Left ventricle myocardium inferior (tissue), 1 donor: ENCODE results near the gene SLC38A2. TPM values are rescaled to one million over a fixed set of nuclear protein-coding genes. Genes with fewer than 3 reads are reported as not detected.

Experiments used
- DNase-seq: peaks from one replicate; pipeline ENCODE4 v3.0.0-alpha.2; 2020
- H3K27ac ChIP-seq: fragments of 200-600 bp; replicated peaks from 2 replicates; pipeline ENCODE4 v1.8.0; 2021
- H3K27me3 ChIP-seq: fragments of 200-600 bp; 2 replicates; pipeline ENCODE4 v1.8.0; 2021; ENCODE audit warnings: low read depth
- H3K36me3 ChIP-seq: fragments of 200-600 bp; 2 replicates; pipeline ENCODE4 v1.8.0; 2021
- H3K4me1 ChIP-seq: fragments of 200-600 bp; 2 replicates; pipeline ENCODE4 v1.8.0; 2021
- H3K4me3 ChIP-seq: fragments of 200-600 bp; 2 replicates; pipeline ENCODE4 v1.8.0; 2021; ENCODE audit warnings: mild to moderate bottlenecking, moderate library complexity
- H3K9me3 ChIP-seq: fragments of 200-600 bp; replicated peaks from 2 replicates; pipeline ENCODE4 v1.8.0; 2021
- CTCF ChIP-seq: fragments of 200-600 bp; IDR thresholded peaks from 2 replicates; pipeline ENCODE4 v1.8.0; 2021; ENCODE audit warnings: antibody characterized with exemption, mild to moderate bottlenecking, borderline replicate concordance
- intact Hi-C: fragments of 100-400 bp; cut with micrococcal nuclease; formaldehyde crosslinking; loops from one replicate; pipeline ENCODE4 v1.11.0; 2022
- total RNA-seq: library from RNA; stranded (reverse); fragmentation: NEBNext Ultra II Directional; extraction: Animal tissue kit (Norgen Biotek cat#: 25700); gene quantifications from one replicate; pipeline ENCODE4 v1.2.1, GENCODE V29; 2021
- donor health status: DM: no; HTN: yes; CAD: no; lungs with severe emphysema.

Gene SLC38A2
- total RNA-seq, 1 donor from 2014 or later: 129 TPM

- no peak for DNase-seq
- H3K27me3 ChIP-seq: no peaks in the 10 kb centered on the region
- H3K9me3 ChIP-seq: peaks cover 5% of the 10 kb centered on the region
- TF ChIP-seq CTCF: no peak
- H3K27ac ChIP-seq: no peak overlapping the region
- no peak overlapping the region for H3K4me3 ChIP-seq
- H3K36me3 ChIP-seq: no peaks in the 10 kb centered on the region
- peaks cover 13% of the 10 kb centered on the region for H3K4me1 ChIP-seq
- intact Hi-C loops: no loop called here
Observed at GRCh38 chr12:46379352-46379751, 6.8 kb upstream of the SLC38A2 start.

- no peaks in the 10 kb centered on the region for H3K36me3 ChIP-seq
- H3K4me3 ChIP-seq: no peak overlapping the region
- H3K9me3 ChIP-seq: peaks cover 5% of the 10 kb centered on the region
- H3K27me3 ChIP-seq: no peaks in the 10 kb centered on the region
- no peak for DNase-seq
- intact Hi-C loops: no loop called here
- no peak for TF ChIP-seq CTCF
- peaks cover 16% of the 10 kb centered on the region for H3K4me1 ChIP-seq
- no peak overlapping the region for H3K27ac ChIP-seq
Observed at GRCh38 chr12:46378530-46378929, 6.0 kb upstream of the SLC38A2 start.

GRCh38 chr12:46377678-46378077, 5.1 kb upstream of the SLC38A2 start:
- Histone ChIP-seq H3K4me3 (no peak overlapping the region), H3K27ac (no peak overlapping the region), H3K9me3 (peaks cover 5% of the 10 kb centered on the region), H3K36me3 (no peaks in the 10 kb centered on the region), H3K4me1 (peaks cover 21% of the 10 kb centered on the region), H3K27me3 (no peaks in the 10 kb centered on the region)
- no peak for TF ChIP-seq CTCF
- intact Hi-C loops: no loop called here
- DNase-seq: no peak

- H3K36me3 ChIP-seq: no peaks in the 10 kb centered on the region
- H3K4me1 ChIP-seq: peaks cover 21% of the 10 kb centered on the region
- intact Hi-C loops: no loop called here
- no peak overlapping the region for H3K4me3 ChIP-seq
- H3K27me3 ChIP-seq: no peaks in the 10 kb centered on the region
- peaks cover 5% of the 10 kb centered on the region for H3K9me3 ChIP-seq
- H3K27ac ChIP-seq: no peak overlapping the region
- TF ChIP-seq CTCF: no peak
- no peak for DNase-seq
Observed at GRCh38 chr12:46376579-46376978, 4.0 kb upstream of the SLC38A2 start.

- TF ChIP-seq CTCF: no peak
- Histone ChIP-seq H3K4me1 (peaks cover 37% of the 10 kb centered on the region), H3K27ac (no peak overlapping the region), H3K36me3 (peaks cover 14% of the 10 kb centered on the region), H3K27me3 (no peaks in the 10 kb centered on the region), H3K9me3 (no peaks in the 10 kb centered on the region), H3K4me3 (no peak overlapping the region)
- intact Hi-C loops: no loop called here
- no peak for DNase-seq
Observed at GRCh38 chr12:46374711-46375110, 2.1 kb upstream of the SLC38A2 start.

GRCh38 chr12:46374310-46374709, 1.7 kb upstream of the SLC38A2 start:
- peak overlapping the region; percentile 98 for H3K27ac ChIP-seq
- no peaks in the 10 kb centered on the region for H3K9me3 ChIP-seq
- TF ChIP-seq CTCF: no peak
- peaks cover 41% of the 10 kb centered on the region for H3K4me1 ChIP-seq
- peaks cover 18% of the 10 kb centered on the region for H3K36me3 ChIP-seq
- no peaks in the 10 kb centered on the region for H3K27me3 ChIP-seq
- H3K4me3 ChIP-seq: no peak overlapping the region
- intact Hi-C loops: no loop called here
- no peak for DNase-seq
